Left renal cortex interstitium (tissue), 4 donors: ENCODE results near the gene NRG3. TPM values are rescaled to one million over a fixed set of nuclear protein-coding genes. Genes with fewer than 3 reads are reported as not detected.

Experiments
- DNase-seq, 4 donors: peaks; one replicate each; pipeline ENCODE4 v3.0.0-alpha.2; 2013; ENCODE audit warnings: low read depth in 4 of 4, low spot score in 2 of 4, missing footprints in 1 of 4
- polyA plus RNA-seq, 4 donors: library from polyadenylated mRNA; unstranded; fragments of 120-200 nt; gene quantifications; one replicate each; pipeline ENCODE4 v1.2.1, GENCODE V29; 2013; ENCODE audit not compliant: insufficient read length in 4 of 4

NRG3 gene
- polyA plus RNA-seq, 4 donors, result 11.5 to 14.4 (median 12.1) TPM

DNA sequence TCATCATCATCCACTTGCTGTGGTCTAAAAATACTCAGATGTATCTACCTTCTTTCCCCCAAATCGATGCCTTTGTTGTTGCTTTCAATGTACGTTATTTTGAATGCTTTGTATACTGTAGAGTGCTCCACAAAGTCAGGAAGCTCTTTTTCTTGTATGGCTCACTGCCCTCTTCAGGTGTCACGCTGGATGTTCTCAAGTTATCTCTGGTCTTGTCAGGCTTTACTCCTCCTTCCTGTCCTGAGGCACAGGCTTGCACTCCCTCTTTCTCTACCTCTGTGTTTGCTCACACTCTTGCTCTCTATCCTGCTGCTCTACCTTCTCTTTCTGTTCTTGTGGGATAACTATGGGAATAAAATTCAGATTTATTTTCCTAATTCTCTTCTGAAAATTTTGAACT lies 381.3 kb downstream of the NRG3 start:
- DNase-seq, result no peak

- no peak for DNase-seq
Measured at GRCh38 chr10:82266438-82266837, 391.4 kb downstream of the NRG3 start.

DNA sequence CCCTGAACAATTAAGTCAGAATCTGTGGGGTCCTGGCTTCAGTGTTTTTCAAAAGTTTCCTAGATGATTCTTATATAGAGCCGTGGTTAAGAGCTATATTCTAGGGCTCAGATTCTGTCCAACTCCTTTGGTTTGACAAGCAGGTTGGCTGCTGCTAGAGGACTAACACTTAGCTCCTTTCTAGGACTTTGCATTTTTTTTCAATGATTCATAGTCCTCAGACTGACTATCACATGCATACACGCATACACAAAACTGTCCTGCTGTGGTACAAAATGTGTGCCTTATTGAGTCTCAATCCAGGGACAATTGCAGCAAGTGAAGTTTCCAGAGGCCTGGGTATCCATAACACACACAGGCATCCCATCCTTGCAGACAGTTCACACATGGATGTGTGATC lies 392.0 kb downstream of the NRG3 start:
- DNase-seq, result no peak

DNA sequence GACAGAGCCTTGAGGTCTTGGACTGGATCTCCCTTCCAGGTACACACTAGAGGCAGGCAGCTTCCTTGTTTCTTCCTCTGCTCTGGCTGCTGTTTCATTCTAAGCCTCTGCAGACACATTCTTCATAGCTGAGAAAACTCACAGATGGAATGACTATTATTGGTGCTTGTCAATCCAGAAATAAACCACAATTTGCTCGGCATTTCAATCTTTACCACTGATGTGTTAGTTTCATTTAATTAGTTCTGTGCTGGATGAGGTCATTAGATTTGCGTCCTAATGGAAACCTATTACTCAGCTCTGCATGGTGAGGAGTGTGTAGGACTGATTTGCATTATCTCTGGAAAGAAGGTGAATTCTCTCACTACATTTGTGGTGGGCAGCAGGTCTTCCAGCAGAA lies 392.5 kb downstream of the NRG3 start:
- DNase-seq, result no peak

DNA sequence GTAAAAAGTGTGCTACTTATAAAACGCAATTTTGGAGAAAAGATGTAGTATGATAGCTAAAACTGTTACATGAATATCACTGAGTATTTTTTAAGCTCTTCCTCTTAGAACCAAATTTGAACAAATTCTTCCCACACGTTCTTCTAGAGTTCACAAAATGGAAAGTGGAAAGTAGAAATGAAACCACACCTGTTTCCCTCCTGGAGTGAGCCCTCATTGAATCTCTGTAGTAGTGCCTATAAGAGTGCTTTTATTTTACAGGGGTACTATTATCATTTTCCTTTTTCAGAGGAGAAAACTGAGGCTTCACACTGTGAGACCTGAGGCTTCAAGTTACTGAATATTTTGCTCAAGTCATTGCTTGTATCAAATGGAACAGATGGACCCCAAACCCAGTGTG lies 393.0 kb downstream of the NRG3 start:
- DNase-seq, result no peak

- DNase-seq, result no peak
Measured at GRCh38 chr10:82277591-82277990, 402.6 kb downstream of the NRG3 start.

DNA sequence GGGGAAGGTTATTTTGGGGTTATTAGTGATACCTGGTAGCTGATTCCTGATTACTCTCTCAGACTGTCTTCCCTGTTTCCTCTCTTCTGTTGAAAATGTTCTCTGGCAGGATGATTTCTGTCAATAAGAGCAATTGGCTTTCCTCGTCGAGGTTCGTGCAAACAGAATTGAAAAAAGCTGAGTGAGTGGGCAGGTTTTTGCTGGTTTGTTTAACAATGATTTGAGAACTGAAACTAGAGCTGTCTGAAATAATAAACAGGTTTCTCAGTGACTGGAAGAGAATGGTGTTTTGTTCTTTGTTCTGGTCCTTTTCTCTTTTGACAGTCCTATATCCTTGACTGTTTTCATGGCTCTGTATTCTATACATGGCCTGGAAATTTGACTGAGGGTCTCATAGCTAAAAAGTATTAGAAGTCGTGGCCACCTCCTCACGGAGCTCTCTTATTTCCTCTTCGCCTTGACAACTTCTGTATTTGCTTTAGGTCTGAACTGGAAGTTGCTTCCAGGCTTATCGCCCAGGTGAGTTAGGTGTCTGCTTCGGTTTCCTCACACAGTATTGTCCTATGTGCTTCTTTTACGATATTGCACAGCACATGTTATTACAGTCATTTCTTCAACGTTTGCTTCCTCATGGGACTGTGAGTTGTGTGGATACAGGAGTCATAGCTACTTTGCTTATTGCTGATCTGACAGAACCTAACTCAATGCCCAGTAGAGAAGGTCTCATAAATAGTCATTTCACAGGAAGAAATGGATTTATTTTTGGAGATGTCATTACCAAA lies 403.6 kb downstream of the NRG3 start:
- no peak for DNase-seq

DNA sequence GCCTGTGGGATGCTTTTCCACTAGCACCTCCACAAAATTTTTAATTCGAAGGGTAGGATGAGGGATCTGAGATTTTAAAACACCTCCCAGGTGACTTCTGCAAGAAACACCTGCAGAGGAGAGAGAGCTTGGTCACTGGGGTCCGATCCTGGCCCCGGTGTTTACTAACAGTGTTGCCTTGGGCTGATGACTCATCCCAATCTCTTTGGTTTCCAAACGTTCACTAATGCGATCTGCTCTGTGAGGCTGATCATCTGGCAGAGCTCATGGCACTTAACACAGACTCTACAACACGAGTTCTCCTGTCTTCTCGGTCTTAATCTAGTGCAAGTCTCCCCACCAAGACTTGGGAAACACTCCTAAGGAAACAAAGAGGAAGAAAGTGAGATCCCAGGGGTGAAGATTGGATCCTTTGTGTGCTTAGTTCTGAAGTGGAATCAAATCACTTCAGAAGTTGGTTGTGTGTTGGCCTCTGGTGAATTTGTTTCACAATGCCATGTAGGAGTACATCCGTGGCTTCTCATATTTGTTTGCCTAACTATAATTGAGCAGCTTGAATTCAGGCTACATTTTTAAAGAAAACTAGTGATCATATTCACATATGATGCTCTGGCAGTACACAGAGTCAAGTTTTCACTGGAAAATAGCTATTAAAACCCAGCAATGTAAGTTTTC lies 407.9 kb downstream of the NRG3 start:
- no peak for DNase-seq

DNA sequence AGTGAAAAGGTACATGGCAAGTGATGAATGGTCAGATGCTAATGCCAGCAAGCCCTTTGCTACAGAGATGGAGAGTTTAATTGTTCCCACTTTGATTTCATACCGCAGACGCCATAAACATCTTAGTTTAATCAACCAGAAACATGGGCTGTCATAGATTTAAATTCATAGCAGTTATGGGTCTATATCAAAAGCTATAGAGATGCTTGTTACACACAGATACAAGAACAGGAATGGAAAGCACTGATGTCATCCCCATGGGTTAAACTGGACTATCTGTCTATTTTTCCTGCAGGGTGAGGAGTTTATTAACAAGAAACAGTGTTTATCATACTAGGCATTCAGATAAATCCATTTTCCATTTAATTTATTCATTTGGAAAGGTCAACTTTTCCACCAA lies 409.2 kb downstream of the NRG3 start:
- no peak for DNase-seq

- no peak for DNase-seq
Measured at GRCh38 chr10:82288461-82288881, 413.5 kb downstream of the NRG3 start.

GRCh38 chr10:82289945-82290344 lies 415.0 kb downstream of the NRG3 start:
- DNase-seq, result no peak

DNA sequence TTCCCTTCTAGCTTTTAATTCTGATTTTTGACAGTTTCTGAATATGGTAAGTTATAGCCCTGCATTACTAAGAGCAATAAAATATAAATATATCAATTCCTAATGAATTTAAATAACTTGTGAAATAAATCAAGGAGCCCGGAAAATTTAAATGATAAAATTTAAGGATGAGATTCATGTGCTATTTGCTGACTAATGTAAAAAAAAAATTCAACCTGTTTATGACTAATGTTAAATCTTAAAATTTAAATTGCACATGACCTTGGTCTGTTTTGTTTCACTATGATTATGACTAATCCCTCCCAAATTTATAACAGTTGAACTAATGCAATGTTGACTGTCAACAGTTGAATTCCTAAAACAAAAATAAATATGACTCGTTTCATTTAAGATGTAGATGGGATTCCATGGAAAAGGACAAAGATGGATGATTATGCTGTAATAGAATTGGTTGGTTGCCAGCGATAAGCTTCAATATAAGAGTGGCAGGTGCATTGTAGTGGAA lies 419.9 kb downstream of the NRG3 start:
- no peak for DNase-seq

DNA sequence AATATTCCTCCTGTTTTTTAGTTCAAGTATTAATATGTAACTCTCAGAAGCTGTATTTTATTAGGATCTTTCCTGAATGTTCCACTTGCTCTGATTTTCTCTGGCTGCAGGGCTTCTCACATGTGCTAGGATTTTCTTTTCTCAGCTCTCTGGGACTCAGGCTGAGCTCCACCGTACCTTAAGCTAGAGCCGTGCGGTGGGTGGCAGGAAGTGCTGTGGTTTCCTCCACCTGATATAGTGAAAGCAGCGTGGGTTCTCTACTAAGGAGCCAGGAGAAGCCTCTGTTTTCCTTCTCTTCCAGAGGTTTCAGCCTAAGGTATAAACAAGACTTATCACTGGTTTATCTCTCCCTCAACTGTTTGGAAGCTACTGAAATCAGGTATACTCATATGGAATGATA lies 433.6 kb downstream of the NRG3 start:
- no peak for DNase-seq

- DNase-seq, result no peak
Measured at GRCh38 chr10:82310839-82311238, 435.8 kb downstream of the NRG3 start.

DNA sequence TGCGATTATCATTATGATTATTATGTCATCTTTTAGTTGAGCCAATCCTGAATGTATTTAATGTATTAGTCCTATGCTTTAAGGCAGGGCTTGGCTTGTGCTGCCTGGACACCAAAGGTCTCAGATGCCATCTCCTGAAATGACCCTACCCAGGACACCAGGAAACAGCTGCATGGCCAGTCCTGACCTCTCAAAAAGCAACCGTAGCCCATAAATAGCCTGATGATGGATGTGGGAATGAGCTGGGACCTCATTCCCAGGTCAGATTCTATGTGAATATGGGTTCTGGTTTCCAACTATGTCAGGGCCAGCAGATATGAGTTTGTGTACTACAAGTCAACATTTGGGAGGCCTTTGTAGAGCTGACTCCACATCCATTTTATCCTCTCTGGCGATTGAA lies 438.4 kb downstream of the NRG3 start:
- DNase-seq, result no peak

DNA sequence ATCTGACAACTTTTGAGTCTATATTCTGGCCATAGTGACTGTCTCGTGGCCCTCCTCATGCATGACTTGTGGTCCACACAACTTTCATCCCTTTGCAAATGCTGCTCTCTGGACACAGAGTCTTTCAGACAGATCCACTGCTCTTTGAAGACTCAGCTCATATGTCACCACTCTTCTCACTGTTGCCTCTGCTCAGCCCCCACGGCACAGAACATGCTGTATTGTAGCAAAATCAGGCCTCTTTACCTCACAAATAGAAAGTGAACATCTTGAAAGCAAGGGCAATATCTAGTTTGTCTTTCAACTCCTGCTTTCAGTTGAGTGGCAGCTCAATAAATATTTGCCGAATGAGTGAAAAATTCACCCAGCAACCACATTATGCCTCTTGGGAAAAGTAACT lies 443.5 kb downstream of the NRG3 start:
- DNase-seq, result no peak

DNA sequence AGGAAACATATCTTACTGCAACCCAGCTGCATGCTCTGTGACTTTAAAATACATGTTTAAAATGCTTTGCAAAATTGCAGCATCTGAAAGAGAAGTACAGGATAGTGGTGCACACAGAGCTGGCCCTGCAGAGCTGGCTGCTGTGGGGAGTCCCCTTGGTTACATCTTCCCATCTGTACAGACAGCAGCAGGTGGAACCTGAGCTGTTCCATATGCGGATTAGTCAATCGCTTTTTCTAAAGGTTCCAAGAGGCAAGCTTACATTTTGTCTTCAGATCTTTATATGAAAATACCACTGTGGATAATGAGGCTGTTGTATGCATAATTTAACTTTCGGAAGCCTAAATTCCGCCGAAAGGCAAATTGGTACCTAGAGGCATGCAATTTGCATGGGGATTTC lies 444.1 kb downstream of the NRG3 start:
- DNase-seq, result no peak

- DNase-seq, result no peak
Measured at GRCh38 chr10:82319562-82319961, 444.6 kb downstream of the NRG3 start.

DNA sequence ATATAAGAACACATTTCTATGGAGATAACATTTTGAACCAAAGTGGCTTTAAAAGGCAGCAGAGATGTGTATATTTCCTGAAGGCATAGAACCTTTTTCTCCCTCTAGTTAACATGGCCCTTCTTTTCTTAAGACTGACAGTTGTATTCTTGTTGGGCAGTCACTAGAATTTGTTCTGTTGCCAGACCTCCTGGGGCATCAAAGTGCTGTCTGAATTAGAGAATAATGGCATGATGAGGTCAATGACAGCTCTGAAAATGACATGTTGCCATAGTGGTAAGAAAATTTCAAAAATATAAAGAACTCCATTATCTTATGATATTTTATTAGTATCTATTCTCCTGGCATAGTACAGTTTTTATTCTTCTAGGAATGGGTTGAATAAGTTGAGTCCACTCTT lies 446.7 kb downstream of the NRG3 start:
- no peak for DNase-seq

DNA sequence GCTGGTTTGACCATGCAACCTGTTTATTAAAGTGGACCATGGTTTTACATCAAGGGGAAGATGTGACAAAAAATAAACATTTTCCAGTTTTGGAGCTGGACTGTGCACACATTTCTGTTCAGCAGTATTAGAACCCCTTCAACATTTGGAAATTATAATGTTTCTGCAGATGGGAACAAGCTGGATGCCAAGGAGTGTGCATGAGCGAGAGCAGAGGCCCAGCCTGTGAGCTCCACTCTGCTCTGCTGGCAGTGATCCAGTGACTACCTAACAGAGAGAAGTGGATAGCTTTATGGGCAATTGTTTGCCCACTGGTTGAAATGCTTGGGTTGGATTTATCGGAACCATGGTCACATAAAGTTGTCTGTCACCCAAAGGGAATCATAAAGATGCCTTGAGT lies 456.7 kb downstream of the NRG3 start:
- no peak for DNase-seq

GRCh38 chr10:82335831-82336230 lies 460.8 kb downstream of the NRG3 start:
- DNase-seq, result no peak

GRCh38 chr10:82340166-82340565 lies 465.2 kb downstream of the NRG3 start:
- DNase-seq, result no peak
